ENCODE results near the gene B3GNT3.

- TF ChIP-seq EZH2 (IDR thresholded peaks at IDR 0.05; ENCODE audit: insufficient read depth, low read length) (no peak), CTCF (IDR thresholded peaks at IDR 0.05; ENCODE audit: insufficient read depth, low read depth, low read length) (no peak)
These were observed 7.4 kb downstream of the B3GNT3 start for GRCh38 chr19:17802137-17802858.

Data from astrocyte (in vitro differentiated cells and primary cell).